ENCODE measurements around the gene YARS1. TPM values are rescaled to one million over a fixed set of nuclear protein-coding genes. Genes with fewer than 3 reads are reported as not detected.

The YARS1 gene
- total and polyA plus RNA-seq, 2 donors: 41.7 to 64.2 TPM

DNA sequence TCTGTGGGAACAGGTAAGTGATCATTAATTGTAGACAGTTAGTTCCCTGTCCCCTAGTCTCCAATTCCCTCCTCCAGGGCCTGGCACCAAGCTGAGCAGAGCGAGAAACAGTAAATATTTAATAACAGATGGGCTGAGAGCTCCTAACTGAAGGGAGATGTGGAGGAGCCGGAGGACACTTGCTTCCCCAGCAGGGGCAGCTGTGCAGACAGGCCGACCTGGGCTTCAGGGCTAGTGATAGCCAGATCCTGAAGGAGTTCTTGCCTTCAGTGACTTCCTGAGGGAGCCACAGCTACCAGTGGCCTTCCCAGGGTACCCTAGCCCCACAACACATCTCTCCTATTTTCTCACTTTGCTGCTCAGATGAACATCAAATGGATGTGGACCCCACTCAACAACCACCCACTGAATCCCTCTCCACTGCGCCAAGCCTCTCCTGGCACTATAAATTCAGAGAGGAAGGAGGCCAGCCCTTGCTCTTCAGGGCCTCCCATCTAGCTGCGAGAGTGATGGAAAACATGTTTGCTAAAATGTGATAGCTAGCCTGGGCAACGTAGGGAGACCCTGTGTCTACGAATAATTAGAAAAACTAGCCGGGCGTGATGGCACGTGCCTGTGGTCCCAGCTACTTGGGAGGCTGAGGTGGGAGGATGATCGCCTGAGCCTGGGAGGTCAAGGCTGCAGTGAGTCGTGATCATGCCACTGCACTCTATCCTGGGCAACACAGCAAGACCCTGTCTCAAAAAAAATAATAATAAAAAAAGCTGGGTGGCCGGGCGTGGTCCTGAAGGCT lies 87.7 kb downstream of the YARS1 start:
- H3K4me1 ChIP-seq (ENCODE audit: control insufficient read depth in 2 of 2, insufficient read depth in 2 of 2, low read length in 2 of 2): peaks cover 0 to 12% of the 10 kb centered on the region in 2 donors
- no peak for DNase-seq (ENCODE audit: low read depth in 6 of 9, low spot score in 9 of 9)
- 90% methylated on average over 14 of the region's 14 CpGs for WGBS
- H3K36me3 ChIP-seq (ENCODE audit: control insufficient read depth in 2 of 2, insufficient read depth in 2 of 2, low read length in 1 of 2): no peaks in the 10 kb centered on the region
- no peaks in the 10 kb centered on the region for H3K9me3 ChIP-seq (ENCODE audit: control insufficient read depth in 2 of 2, insufficient read depth in 1 of 2, low read length in 1 of 2)
- no peak overlapping the region for H3K4me3 ChIP-seq (ENCODE audit: low read length in 2 of 2)
- H3K27ac ChIP-seq (ENCODE audit: low read depth in 1 of 2, low read length in 1 of 2): no peak overlapping the region
- H3K27me3 ChIP-seq (ENCODE audit: control insufficient read depth in 2 of 2, insufficient read depth in 1 of 2, low read length in 1 of 2): peaks cover 0 to 1% of the 10 kb centered on the region in 2 donors

DNA sequence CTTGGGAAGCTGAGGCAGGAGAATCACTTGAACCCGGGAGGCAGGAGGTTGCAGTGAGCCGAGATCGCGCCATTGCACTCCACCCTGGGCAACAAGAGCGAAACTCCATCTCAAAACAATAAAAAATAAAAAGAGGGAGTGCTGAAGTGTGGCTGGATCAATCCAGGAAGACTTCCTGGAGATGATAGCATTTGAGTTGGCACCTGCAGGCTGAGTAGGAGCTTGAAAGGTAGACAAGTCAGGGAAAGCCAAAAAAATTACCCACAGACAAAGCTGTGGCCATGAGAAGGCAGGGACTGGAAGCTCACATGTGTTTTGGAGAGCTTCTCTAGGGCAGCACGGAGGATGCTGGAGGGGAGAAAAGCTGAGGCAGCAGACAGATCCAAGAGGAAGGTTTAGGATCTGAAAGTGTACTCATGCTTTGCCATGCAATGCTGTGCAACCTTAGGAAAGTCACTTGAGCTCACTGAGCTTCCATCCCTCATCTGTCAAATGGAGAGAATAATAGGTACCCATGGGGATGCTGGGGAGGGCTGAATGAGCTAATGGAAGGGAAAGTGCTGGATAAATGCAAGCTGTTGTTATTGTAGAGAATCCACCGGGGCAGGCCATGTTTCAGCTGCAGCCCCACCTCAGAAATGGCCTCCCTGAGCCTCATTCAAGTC lies 88.6 kb downstream of the YARS1 start:
- Histone ChIP-seq H3K4me3 (ENCODE audit: low read length in 2 of 2) (no peak overlapping the region), H3K9me3 (ENCODE audit: control insufficient read depth in 2 of 2, insufficient read depth in 1 of 2, low read length in 1 of 2) (no peaks in the 10 kb centered on the region), H3K36me3 (ENCODE audit: control insufficient read depth in 2 of 2, insufficient read depth in 2 of 2, low read length in 1 of 2) (no peaks in the 10 kb centered on the region), H3K27ac (ENCODE audit: low read depth in 1 of 2, low read length in 1 of 2) (no peak overlapping the region), H3K27me3 (ENCODE audit: control insufficient read depth in 2 of 2, insufficient read depth in 1 of 2, low read length in 1 of 2) (peaks cover 0 to 2% of the 10 kb centered on the region in 2 donors), H3K4me1 (ENCODE audit: control insufficient read depth in 2 of 2, insufficient read depth in 2 of 2, low read length in 2 of 2) (peaks cover 0 to 13% of the 10 kb centered on the region in 2 donors)
- 96% methylated on average over 7 of the region's 7 CpGs for WGBS
- no peak for DNase-seq (ENCODE audit: low read depth in 6 of 9, low spot score in 9 of 9)

GRCh38 chr1:32727876-32728275 lies 89.3 kb downstream of the YARS1 start:
- H3K4me3 ChIP-seq (ENCODE audit: low read length in 2 of 2): no peak overlapping the region
- no peaks in the 10 kb centered on the region for H3K36me3 ChIP-seq (ENCODE audit: control insufficient read depth in 2 of 2, insufficient read depth in 2 of 2, low read length in 1 of 2)
- DNase-seq (ENCODE audit: low read depth in 6 of 9, low spot score in 9 of 9): no peak
- H3K9me3 ChIP-seq (ENCODE audit: control insufficient read depth in 2 of 2, insufficient read depth in 1 of 2, low read length in 1 of 2): no peaks in the 10 kb centered on the region
- H3K4me1 ChIP-seq (ENCODE audit: control insufficient read depth in 2 of 2, insufficient read depth in 2 of 2, low read length in 2 of 2): peaks cover 0 to 13% of the 10 kb centered on the region in 2 donors
- H3K27me3 ChIP-seq (ENCODE audit: control insufficient read depth in 2 of 2, insufficient read depth in 1 of 2, low read length in 1 of 2): peaks cover 0 to 2% of the 10 kb centered on the region in 2 donors
- no peak overlapping the region for H3K27ac ChIP-seq (ENCODE audit: low read depth in 1 of 2, low read length in 1 of 2)
- WGBS: 98% methylated on average over 1 of the region's 1 CpG

DNA sequence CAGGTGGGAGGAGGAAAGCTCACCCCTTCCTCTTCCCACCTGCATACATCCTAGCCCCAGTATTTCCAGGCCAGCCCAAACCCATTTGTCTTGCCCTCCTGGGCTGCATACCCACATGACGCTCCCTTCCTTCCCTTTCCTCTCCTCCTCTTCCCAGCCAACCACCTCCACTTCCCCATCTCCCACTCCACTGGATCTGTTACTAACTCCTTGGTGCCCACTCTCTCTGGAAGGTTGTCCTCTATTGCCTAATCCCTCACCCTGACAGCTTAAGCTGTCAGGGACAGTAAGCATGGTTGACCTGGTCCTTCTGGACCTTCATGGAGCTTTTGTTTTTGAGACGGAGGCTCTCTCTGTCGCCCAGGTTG lies 91.6 kb downstream of the YARS1 start:
- WGBS: 80% methylated on average over 3 of the region's 3 CpGs
- peaks cover 0 to 2% of the 10 kb centered on the region in 2 donors for H3K27me3 ChIP-seq (ENCODE audit: control insufficient read depth in 2 of 2, insufficient read depth in 1 of 2, low read length in 1 of 2)
- H3K4me3 ChIP-seq (ENCODE audit: low read length in 2 of 2): no peak overlapping the region
- no peak for DNase-seq (ENCODE audit: low read depth in 6 of 9, low spot score in 9 of 9)
- H3K9me3 ChIP-seq (ENCODE audit: control insufficient read depth in 2 of 2, insufficient read depth in 1 of 2, low read length in 1 of 2): no peaks in the 10 kb centered on the region
- H3K27ac ChIP-seq (ENCODE audit: low read depth in 1 of 2, low read length in 1 of 2): no peak overlapping the region
- H3K36me3 ChIP-seq (ENCODE audit: control insufficient read depth in 2 of 2, insufficient read depth in 2 of 2, low read length in 1 of 2): no peaks in the 10 kb centered on the region
- H3K4me1 ChIP-seq (ENCODE audit: control insufficient read depth in 2 of 2, insufficient read depth in 2 of 2, low read length in 2 of 2): peaks cover 0 to 13% of the 10 kb centered on the region in 2 donors

Other genes with a start within 250 kb of the YARS1 start
- 56.0 TPM for gene ZBTB8OS, start 166.8 kb downstream of the YARS1 start, total RNA-seq
- 64.8 TPM for gene ZBTB8OS, start 166.8 kb downstream of the YARS1 start, polyA plus RNA-seq
- 204 TPM for gene RBBP4, start 166.2 kb downstream of the YARS1 start, total RNA-seq
- 92.6 TPM for gene RBBP4, start 166.2 kb downstream of the YARS1 start, polyA plus RNA-seq
- gene SYNC, start 114.6 kb downstream of the YARS1 start, total RNA-seq: 0.66 TPM
- gene SYNC, start 114.6 kb downstream of the YARS1 start, polyA plus RNA-seq: 2.5 TPM
- 24.6 TPM for gene S100PBP, start 295 bp upstream of the YARS1 start, total RNA-seq
- 29.1 TPM for gene S100PBP, start 295 bp upstream of the YARS1 start, polyA plus RNA-seq
- gene FNDC5, start 53.6 kb upstream of the YARS1 start, total RNA-seq: 3.5 TPM
- 0.78 TPM for gene FNDC5, start 53.6 kb upstream of the YARS1 start, polyA plus RNA-seq
- gene HPCA, start 69.1 kb upstream of the YARS1 start, total RNA-seq: 0.24 TPM
- gene HPCA, start 69.1 kb upstream of the YARS1 start, polyA plus RNA-seq: 0.34 TPM
- gene TMEM54, start 84.0 kb upstream of the YARS1 start, total RNA-seq: 2.2 TPM
- 12.9 TPM for gene TMEM54, start 84.0 kb upstream of the YARS1 start, polyA plus RNA-seq
- gene RNF19B, start 147.5 kb upstream of the YARS1 start, total RNA-seq: 11.6 TPM
- 12.7 TPM for gene RNF19B, start 147.5 kb upstream of the YARS1 start, polyA plus RNA-seq
- gene AK2, start 219.5 kb upstream of the YARS1 start, total RNA-seq: 156 TPM
- 73.2 TPM for gene AK2, start 219.5 kb upstream of the YARS1 start, polyA plus RNA-seq